ENCODE data around the gene MEIS2.

Gene MEIS2

GRCh38 chr15:37077623-37078351 lies 22.6 kb downstream of the MEIS2 start:
- DNase-seq (ENCODE audit: low read depth): no peak

GRCh38 chr15:37076543-37076942 lies 23.8 kb downstream of the MEIS2 start:
- DNase-seq (ENCODE audit: low read depth): peak; percentile 53

GRCh38 chr15:37075777-37076176 lies 24.6 kb downstream of the MEIS2 start:
- DNase-seq (ENCODE audit: low read depth): no peak

GRCh38 chr15:37072181-37072580 lies 28.2 kb downstream of the MEIS2 start:
- DNase-seq (ENCODE audit: low read depth): no peak

DNA sequence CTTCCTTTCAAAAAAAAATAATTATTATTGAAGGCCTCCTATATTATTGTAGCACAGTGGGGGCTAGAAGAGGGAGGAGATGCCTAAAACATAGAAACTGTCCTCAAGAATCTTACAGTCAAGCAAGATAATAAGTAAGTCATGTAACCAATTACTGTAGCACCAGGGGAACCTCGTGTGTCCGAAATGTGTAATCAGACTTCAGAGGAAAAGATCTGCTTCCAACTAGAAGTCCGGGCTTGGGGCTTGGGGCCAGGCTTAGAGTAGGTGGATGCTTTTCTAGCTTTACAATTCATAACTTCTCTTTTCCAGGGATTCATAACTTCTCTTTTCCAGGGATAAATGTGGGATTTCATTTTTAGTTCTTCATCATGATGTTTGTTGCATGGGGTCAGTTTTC lies 29.2 kb downstream of the MEIS2 start:
- no peak for DNase-seq (ENCODE audit: low read depth)

DNA sequence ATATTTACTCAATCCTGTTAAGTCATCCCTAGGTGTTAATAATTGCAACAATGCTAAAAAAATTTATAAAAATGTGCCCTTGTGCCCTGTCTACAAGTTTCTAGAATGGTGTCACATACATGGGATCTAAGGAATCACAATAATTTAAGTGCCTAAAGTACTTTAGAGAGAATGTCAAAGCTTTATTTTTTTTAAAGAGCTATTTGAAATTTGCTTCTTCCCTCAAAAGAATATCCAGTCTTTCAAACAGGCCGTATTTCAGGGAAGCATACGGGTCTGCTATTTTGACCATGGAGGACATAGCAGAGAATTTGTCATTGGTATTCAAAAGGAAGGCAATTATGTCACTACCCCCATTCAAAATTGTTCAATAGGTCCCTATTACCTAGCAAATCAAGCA lies 29.7 kb downstream of the MEIS2 start:
- DNase-seq (ENCODE audit: low read depth): no peak

DNA sequence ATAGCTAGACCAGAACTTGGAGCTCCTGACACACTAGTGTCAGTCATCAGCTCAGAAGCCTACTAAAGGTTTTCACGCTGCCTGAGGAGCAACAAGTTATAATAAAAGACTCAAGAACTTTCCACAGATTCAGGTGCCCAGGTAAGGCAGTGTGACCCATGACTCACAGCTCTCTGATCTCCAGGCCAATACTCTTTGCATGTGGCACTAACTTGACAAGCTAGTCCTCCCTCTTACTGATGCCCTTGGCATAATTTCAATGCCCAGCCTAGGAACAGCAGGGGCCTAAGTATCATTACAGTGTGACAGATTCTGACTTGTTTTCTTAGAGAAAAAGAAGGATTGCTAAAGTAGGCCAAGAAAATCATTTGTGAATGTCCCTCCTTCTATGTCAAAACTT lies 38.4 kb downstream of the MEIS2 start:
- DNase-seq (ENCODE audit: low read depth): no peak

- DNase-seq (ENCODE audit: low read depth): peak; percentile 59
Observed at GRCh38 chr15:37059086-37059485, 41.3 kb downstream of the MEIS2 start.

- DNase-seq (ENCODE audit: low read depth): no peak
Observed at GRCh38 chr15:37058316-37058985, 41.9 kb downstream of the MEIS2 start.

GRCh38 chr15:37057831-37058230 lies 42.5 kb downstream of the MEIS2 start:
- no peak for DNase-seq (ENCODE audit: low read depth)

- DNase-seq (ENCODE audit: low read depth): no peak
Observed at GRCh38 chr15:37057256-37057655, 43.1 kb downstream of the MEIS2 start.

DNA sequence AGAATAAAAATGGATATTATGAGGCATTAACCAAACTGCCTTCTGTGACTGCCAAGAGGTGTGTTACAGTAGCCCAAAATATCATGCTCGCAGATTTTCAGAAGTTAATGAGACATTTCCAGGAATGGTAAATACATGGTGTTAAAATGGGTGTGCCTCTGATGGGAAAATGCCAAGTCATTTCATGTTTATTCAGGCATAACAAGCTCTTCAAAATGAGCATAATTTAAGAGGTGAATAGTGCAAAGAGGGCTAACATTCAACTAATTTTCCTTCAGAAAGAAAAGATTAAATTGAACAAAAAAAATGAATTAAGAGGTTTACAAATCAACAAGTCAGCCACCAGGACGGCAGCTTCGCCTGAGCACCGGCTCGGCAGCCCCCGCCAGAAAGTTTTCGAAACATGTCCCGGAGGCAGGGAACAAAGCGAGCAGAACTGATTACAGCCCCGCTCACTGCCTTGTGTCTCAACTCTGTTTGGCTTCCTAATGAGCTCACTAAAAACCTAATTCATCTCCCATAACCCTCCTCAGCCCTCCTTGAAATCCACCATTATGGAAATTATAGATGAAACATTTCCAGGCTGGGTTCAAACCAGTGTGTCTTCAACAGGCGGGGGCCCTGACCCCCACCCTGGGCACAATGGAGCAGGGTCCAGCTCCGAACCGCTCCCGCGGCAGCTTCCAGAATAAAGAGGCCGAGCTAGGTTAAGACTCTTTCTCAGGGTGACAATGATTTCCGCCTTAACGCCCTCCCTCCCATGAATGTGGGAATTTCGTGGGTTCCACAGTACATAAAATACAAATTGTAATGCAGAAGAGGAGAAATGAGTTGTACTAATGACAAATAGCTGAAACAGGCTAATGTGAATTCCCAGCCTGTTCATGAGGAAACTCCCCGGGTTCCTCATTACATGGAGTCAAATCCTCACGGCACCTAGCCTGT lies 43.9 kb downstream of the MEIS2 start:
- DNase-seq (ENCODE audit: low read depth): no peak

GRCh38 chr15:37055481-37055880 lies 44.9 kb downstream of the MEIS2 start:
- DNase-seq (ENCODE audit: low read depth): no peak

- DNase-seq (ENCODE audit: low read depth): no peak
Observed at GRCh38 chr15:37054336-37054735, 46.0 kb downstream of the MEIS2 start.

- DNase-seq (ENCODE audit: low read depth): no peak
Observed at GRCh38 chr15:37053166-37053565, 47.2 kb downstream of the MEIS2 start.

GRCh38 chr15:37050345-37050744 lies 50.0 kb downstream of the MEIS2 start:
- DNase-seq (ENCODE audit: low read depth): no peak

- peak; percentile 33 for DNase-seq (ENCODE audit: low read depth)
Observed at GRCh38 chr15:37046876-37047614, 53.3 kb downstream of the MEIS2 start.

DNA sequence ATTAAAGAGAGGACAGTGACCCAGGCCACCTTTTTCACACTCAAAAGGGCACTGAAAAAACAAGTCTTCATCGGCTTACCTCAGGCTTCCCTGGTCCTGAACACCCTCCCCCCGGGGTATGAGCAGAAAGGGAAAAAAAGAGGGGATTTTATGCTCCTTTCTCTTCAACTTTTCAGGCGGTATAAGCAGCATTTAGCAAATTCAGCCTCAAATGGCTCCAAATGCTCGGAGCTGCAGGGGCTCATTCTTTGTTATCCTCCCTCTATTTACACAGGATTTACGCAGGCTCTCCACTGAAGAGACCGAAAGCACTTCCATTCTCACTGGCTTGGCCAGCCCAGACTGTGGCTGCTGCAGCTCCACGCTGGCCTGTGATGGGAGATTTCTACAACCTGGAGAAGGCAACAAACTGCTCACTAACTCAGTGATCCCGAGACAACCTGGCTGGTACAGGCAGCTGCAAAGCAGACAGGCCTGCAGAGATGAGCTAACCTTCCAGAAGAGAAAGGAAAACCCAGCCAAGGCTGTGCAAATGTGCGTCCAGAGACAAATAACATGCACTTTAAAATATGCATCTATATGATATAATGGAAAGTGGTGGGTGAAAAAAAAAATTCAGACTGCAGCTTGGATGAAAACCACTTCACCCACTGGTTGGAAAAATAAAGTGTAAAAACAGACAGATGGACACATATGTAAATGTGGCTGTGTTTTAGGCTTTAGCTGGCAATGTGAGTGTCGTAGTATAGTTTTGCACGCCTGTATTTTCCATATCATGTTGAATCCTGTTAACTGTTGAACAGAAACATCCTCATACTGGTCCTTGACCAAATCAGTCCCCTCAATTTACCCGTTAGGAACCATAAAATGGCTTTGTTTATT lies 54.2 kb downstream of the MEIS2 start:
- no peak for DNase-seq (ENCODE audit: low read depth)

- no peak for DNase-seq (ENCODE audit: low read depth)
Observed at GRCh38 chr15:37044915-37045648, 55.3 kb downstream of the MEIS2 start.

DNA sequence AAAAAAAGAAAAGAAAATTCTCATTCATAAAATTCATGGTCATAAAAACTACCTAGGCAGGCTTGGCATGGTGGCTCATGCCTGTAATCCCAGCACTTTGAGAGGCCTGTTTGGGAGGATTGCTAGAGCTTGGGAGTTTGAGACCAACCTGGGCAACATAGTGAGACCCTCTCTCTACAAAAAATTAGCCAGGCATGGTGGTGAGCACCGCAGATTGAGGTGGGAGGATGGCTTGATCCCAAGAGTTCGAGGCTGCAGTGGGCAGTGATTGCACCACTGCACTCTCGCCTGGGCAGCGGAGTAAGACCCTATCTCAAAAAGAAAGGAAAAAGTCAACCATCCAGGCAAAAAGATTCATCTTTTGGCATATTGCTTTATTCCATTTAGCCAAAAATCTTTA lies 58.5 kb downstream of the MEIS2 start:
- DNase-seq (ENCODE audit: low read depth): no peak
